Ishikawa (cell line): ENCODE results near the gene MERTK.

ENCODE experiments used
- CEBPB ChIP-seq: IDR thresholded peaks from 2 replicates; pipeline ENCODE4 v1.6.1; 2012
- CREB1 ChIP-seq: IDR thresholded peaks from 2 replicates; pipeline ENCODE4 v1.6.1; 2012; ENCODE audit warnings: low read depth
- EGR1 ChIP-seq: IDR thresholded peaks from 2 replicates; pipeline ENCODE4 v1.6.1; 2012
- EP300 ChIP-seq: IDR thresholded peaks from 2 replicates; pipeline ENCODE4 v1.6.1; 2012; ENCODE audit warnings: borderline replicate concordance
- FOXM1 ChIP-seq: IDR thresholded peaks from 2 replicates; pipeline ENCODE4 v1.6.1; 2012; ENCODE audit warnings: low read depth, borderline replicate concordance
- NFIC ChIP-seq: IDR thresholded peaks from 2 replicates; pipeline ENCODE4 v1.6.1; 2012
- RAD21 ChIP-seq: IDR thresholded peaks from 2 replicates; pipeline ENCODE4 v1.6.1; 2012; ENCODE audit warnings: low read depth
- TAF1 ChIP-seq: IDR thresholded peaks from 2 replicates; pipeline ENCODE4 v1.6.1; 2012; ENCODE audit warnings: low read depth, mild to moderate bottlenecking
- TCF12 ChIP-seq: IDR thresholded peaks from 2 replicates; pipeline ENCODE4 v1.6.1; 2012; ENCODE audit warnings: low read depth
- TEAD4 ChIP-seq: IDR thresholded peaks from 2 replicates; pipeline ENCODE4 v1.6.1; 2012
- YY1 ChIP-seq: IDR thresholded peaks from 2 replicates; pipeline ENCODE4 v1.6.1; 2012; ENCODE audit warnings: low read depth
- ZBTB7A ChIP-seq: IDR thresholded peaks from 2 replicates; pipeline ENCODE4 v1.6.1; 2012; ENCODE audit warnings: low read depth
- TF ChIP-seq, protein P1 (sequence below): IDR thresholded peaks from 2 replicates; pipeline ENCODE4 v1.6.1; 2012
- TF ChIP-seq, protein P2 (sequence below): IDR thresholded peaks from 2 replicates; pipeline ENCODE4 v1.6.1; 2012
- TF ChIP-seq, protein P3 (sequence below): IDR thresholded peaks from 2 replicates; pipeline ENCODE4 v1.6.1; 2012; ENCODE audit warnings: low read depth, mild to moderate bottlenecking

Gene MERTK

DNA sequence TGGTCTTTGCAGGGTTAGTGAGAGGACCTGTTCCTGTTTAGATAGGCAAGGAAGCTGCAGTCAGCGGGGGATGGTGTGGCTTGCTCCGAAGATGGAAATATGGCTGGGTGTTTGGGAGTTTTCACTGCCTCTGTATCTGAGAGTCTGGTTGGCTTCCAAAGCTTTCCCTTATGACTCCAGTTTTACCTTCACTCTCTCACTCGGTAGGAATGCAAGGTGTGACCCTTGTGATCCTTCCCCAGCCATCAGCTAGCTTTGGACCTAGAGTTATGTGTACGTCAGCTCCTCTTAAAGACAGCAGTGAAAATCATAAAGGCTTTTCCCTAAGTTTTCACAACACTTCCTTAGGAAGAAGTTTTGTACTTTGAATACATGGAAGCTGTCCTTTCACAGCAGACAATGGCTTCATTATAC, 121.2 kb downstream of the MERTK start:
- TF ChIP-seq, protein P1, sequence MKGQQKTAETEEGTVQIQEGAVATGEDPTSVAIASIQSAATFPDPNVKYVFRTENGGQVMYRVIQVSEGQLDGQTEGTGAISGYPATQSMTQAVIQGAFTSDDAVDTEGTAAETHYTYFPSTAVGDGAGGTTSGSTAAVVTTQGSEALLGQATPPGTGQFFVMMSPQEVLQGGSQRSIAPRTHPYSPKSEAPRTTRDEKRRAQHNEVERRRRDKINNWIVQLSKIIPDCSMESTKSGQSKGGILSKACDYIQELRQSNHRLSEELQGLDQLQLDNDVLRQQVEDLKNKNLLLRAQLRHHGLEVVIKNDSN = no peak
- TF ChIP-seq RAD21 (no peak), ZBTB7A (no peak), EP300 (no peak), TCF12 (no peak), EGR1 (no peak), NFIC (no peak)
- TF ChIP-seq, protein P2, sequence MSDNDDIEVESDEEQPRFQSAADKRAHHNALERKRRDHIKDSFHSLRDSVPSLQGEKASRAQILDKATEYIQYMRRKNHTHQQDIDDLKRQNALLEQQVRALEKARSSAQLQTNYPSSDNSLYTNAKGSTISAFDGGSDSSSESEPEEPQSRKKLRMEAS = no peak
- TF ChIP-seq, protein P3, sequence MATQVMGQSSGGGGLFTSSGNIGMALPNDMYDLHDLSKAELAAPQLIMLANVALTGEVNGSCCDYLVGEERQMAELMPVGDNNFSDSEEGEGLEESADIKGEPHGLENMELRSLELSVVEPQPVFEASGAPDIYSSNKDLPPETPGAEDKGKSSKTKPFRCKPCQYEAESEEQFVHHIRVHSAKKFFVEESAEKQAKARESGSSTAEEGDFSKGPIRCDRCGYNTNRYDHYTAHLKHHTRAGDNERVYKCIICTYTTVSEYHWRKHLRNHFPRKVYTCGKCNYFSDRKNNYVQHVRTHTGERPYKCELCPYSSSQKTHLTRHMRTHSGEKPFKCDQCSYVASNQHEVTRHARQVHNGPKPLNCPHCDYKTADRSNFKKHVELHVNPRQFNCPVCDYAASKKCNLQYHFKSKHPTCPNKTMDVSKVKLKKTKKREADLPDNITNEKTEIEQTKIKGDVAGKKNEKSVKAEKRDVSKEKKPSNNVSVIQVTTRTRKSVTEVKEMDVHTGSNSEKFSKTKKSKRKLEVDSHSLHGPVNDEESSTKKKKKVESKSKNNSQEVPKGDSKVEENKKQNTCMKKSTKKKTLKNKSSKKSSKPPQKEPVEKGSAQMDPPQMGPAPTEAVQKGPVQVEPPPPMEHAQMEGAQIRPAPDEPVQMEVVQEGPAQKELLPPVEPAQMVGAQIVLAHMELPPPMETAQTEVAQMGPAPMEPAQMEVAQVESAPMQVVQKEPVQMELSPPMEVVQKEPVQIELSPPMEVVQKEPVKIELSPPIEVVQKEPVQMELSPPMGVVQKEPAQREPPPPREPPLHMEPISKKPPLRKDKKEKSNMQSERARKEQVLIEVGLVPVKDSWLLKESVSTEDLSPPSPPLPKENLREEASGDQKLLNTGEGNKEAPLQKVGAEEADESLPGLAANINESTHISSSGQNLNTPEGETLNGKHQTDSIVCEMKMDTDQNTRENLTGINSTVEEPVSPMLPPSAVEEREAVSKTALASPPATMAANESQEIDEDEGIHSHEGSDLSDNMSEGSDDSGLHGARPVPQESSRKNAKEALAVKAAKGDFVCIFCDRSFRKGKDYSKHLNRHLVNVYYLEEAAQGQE = no peak

DNA sequence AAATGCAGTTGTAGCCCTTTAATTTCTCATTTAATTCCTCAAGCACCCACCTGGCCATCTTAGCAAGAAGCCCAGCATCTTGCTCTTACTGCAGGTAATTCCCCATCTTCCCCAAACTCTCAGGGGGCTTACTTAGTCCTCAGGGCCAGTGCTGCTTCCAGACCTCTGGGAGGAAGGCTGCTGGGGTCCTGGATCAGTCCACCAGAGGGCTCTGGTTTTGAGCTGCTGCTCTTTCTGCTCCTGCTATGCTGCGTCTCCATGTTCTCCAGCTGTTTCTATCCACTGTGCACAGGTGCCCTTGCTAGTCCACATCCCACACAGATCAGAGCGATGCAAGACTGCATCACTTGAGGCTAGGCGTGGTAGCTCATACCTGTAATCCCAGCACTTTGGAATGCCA, 122.2 kb downstream of the MERTK start:
- TF ChIP-seq TCF12 = no peak
- no peak for TF ChIP-seq RAD21
- TF ChIP-seq CEBPB = no peak
- TF ChIP-seq EP300 = no peak
- TF ChIP-seq CREB1 = no peak
- TF ChIP-seq FOXM1 = no peak
- TF ChIP-seq, protein P3 = no peak
- no peak for TF ChIP-seq NFIC
- TF ChIP-seq, protein P1 = no peak
- no peak for TF ChIP-seq ZBTB7A
- TF ChIP-seq TAF1 = no peak
- TF ChIP-seq, protein P2 = no peak
- no peak for TF ChIP-seq TEAD4
- TF ChIP-seq EGR1 = no peak
- TF ChIP-seq YY1 = no peak

DNA sequence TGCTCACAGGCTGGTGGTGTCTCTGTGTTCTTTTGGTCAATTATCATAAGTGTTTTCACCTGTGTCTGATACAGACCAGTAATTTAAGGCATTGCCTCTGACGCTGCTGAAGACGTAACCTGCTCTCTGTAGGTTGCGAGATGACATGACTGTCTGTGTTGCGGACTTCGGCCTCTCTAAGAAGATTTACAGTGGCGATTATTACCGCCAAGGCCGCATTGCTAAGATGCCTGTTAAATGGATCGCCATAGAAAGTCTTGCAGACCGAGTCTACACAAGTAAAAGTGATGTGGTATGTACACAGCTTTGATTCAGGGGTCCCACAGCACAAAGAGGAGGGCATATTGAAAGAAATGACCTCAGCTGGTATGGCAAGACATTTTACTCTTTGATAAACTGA, 122.9 kb downstream of the MERTK start:
- no peak for TF ChIP-seq FOXM1
- TF ChIP-seq NFIC = no peak
- TF ChIP-seq TEAD4 = no peak
- TF ChIP-seq, protein P1 = no peak
- TF ChIP-seq, protein P3 = no peak
- no peak for TF ChIP-seq EP300

DNA sequence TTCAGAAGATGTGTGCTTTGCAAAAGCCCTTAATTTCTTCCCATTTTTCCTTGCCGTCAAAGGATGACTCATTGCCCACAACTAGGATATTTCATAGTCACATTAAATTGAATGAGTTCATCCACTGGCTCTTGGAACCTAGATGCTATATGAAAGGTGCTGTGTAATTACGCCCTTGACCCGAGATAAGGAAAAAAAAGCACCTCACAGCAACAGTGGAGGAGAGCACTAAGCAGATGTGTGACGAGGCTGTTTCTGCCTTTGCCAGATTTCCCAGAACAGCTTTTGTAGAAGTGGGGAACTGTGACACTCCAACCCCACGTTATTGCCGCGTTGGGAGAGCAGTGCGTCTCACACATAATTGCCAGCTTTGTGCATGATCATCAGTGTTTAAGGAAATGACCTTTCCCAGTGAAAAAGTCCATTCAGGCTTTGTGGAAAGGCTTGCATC, 123.4 kb downstream of the MERTK start:
- TF ChIP-seq CREB1 = no peak

DNA sequence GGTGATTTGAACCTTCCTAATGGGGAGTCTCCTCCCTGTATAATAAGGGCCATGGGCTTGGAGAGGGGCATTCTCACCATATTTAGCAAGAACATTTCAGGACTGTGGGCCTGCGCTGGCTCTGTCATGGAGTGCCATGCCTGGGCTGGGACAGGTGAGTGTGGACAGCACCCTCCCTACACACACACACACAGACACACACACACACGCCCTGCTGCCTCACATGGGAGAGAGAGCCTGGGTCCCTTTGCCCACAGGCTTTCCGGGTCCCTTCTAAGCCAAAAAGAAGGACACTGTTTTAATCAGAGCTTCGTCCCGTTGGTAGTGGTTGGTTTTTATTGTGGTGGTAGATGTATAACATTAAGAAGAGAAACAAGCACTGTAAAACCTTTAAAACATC, 125.3 kb downstream of the MERTK start:
- TF ChIP-seq, protein P2 = no peak
- TF ChIP-seq YY1 (no peak), ZBTB7A (no peak), FOXM1 (no peak), TAF1 (no peak), NFIC (no peak), TCF12 (no peak), EGR1 (no peak), EP300 (no peak), CREB1 (no peak), CEBPB (no peak), TEAD4 (no peak), RAD21 (no peak)
- TF ChIP-seq, protein P3 = no peak
- TF ChIP-seq, protein P1 = no peak
